Measurements from ENCODE around the gene ITFG2. TPM values are rescaled to one million over a fixed set of nuclear protein-coding genes. Genes with fewer than 3 reads are reported as not detected.
A peak's percentile ranks its signal among the peaks of the same experiment; 100 is the strongest.

Gene ITFG2
- total RNA-seq, 1 experiment from 2014 or later = 41.6 TPM

DNA sequence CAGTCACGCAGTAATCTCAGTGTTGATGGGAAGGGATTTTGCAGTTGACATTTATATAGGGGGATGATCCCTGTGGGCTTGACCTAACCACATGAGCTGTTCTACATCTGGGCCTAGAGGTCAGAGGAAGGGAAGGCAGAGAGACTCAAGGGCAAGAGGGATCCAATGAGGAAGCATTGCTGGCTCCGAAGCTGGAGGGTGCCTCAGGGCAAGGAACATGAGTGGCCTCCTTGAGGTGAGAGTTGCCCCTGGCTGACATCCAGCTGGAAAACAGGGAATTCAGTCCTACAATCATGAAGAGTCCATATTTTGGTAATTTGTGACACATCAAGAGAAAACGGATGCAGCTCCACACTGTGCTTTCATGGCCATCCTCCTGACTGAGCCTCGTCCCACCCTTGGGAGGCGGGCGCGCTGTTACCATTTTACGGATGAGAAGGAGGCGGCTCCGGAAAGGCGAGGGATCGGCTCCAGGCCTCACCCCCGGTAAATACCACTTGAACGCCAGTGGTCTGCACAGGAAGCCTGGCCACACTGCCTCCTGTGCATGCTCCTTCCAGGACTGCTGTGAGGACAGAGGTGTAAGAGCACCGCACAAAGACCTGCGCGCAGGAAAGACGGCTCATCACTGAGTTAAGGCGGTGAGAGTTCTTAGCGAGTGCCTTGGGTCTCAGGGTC is 36.2 kb upstream of the ITFG2 start:
- H4K20me1 ChIP-seq (ENCODE audit: control insufficient read depth, insufficient read depth, insufficient read length) = no peaks in the 10 kb centered on the region
- H3K23me2 ChIP-seq (ENCODE audit: insufficient read length, low read depth, low read length, poor library complexity, severe bottlenecking) = no peaks in the 10 kb centered on the region
- no peak overlapping the region for H3K9ac ChIP-seq (ENCODE audit: extremely low read depth, insufficient read length, low read length)
- no peaks in the 10 kb centered on the region for H3K9me3 Mint-ChIP-seq
- H3K27me3 Mint-ChIP-seq (ENCODE audit: low read depth) = no peaks in the 10 kb centered on the region; the same call in 1 of the 2 replicates
- no peak overlapping the region for H3K14ac ChIP-seq (ENCODE audit: insufficient read depth, low read length)
- no peak overlapping the region for H3K27ac ChIP-seq (ENCODE audit: insufficient read length, low read depth, low read length)
- no peak overlapping the region for H3K4me2 ChIP-seq (ENCODE audit: insufficient read depth, insufficient read length, low read length)
- H4K5ac ChIP-seq (ENCODE audit: insufficient read length, low read depth, low read length) = no peak overlapping the region
- H3K27me3 ChIP-seq (ENCODE audit: insufficient read depth, low read length) = no peaks in the 10 kb centered on the region
- H3K23ac ChIP-seq (ENCODE audit: insufficient read length, low read depth, low read length) = no peak overlapping the region
- no peak overlapping the region for H2BK20ac ChIP-seq (ENCODE audit: low read depth, low read length, poor library complexity, severe bottlenecking)
- no peak overlapping the region for H4K8ac ChIP-seq (replicated peaks; ENCODE audit: insufficient read length, low read depth, low read length)
- peaks cover 17% of the 10 kb centered on the region; the same call in 1 of the 2 replicates for H3K4me1 ChIP-seq (ENCODE audit: insufficient read depth, low read length)
- H2BK15ac ChIP-seq (ENCODE audit: low read depth, low read length) = no peak overlapping the region
- H3K4me1 Mint-ChIP-seq = peaks cover 30 to 42% of the 10 kb centered on the region in 2 experiments
- peak overlapping the region in 1 of 3 experiments; percentile 53; a peak in 1 of 7 replicates for H3K27ac Mint-ChIP-seq
- H4K91ac ChIP-seq (ENCODE audit: insufficient read length, low read depth, low read length) = no peak overlapping the region
- no peak overlapping the region for H3T11ph ChIP-seq (ENCODE audit: low read length)
- no peak overlapping the region for H3K4ac ChIP-seq (ENCODE audit: low read depth, low read length)
- no peak overlapping the region for H3K56ac ChIP-seq (ENCODE audit: insufficient read length, low read depth, low read length)
- peak; percentile 22 for DNase-seq
- H3K79me1 ChIP-seq (ENCODE audit: insufficient read depth, low read depth, low read length, poor library complexity, severe bottlenecking) = no peaks in the 10 kb centered on the region
- no peak overlapping the region for H2BK120ac ChIP-seq (ENCODE audit: low read depth, low read length, poor library complexity, severe bottlenecking)
- H3K9me3 ChIP-seq (ENCODE audit: control insufficient read depth, low read depth, low read length) = no peaks in the 10 kb centered on the region
- no peak overlapping the region for H3K4me3 Mint-ChIP-seq
- H2AFZ ChIP-seq (ENCODE audit: low read length) = no peak overlapping the region
- WGBS (ENCODE audit: extremely low coverage, insufficient read length, low lambda C conversion rate) = no CpG with 5 or more reads among the region's 20 CpGs
- no peaks in the 10 kb centered on the region for H3K79me2 ChIP-seq (ENCODE audit: insufficient read depth, low read length)
- TF ChIP-seq, protein P1, sequence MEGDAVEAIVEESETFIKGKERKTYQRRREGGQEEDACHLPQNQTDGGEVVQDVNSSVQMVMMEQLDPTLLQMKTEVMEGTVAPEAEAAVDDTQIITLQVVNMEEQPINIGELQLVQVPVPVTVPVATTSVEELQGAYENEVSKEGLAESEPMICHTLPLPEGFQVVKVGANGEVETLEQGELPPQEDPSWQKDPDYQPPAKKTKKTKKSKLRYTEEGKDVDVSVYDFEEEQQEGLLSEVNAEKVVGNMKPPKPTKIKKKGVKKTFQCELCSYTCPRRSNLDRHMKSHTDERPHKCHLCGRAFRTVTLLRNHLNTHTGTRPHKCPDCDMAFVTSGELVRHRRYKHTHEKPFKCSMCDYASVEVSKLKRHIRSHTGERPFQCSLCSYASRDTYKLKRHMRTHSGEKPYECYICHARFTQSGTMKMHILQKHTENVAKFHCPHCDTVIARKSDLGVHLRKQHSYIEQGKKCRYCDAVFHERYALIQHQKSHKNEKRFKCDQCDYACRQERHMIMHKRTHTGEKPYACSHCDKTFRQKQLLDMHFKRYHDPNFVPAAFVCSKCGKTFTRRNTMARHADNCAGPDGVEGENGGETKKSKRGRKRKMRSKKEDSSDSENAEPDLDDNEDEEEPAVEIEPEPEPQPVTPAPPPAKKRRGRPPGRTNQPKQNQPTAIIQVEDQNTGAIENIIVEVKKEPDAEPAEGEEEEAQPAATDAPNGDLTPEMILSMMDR (conservative IDR thresholded peaks at IDR 0.05) = no peak
- no peaks in the 10 kb centered on the region for H3K36me3 Mint-ChIP-seq (ENCODE audit: insufficient read depth in 1 of 3, low read depth in 3 of 3)
- H3K18ac ChIP-seq (ENCODE audit: insufficient read length, low read depth, low read length) = no peak overlapping the region
- H2AK5ac ChIP-seq (ENCODE audit: insufficient read length, low read length) = no peak overlapping the region
- no peak overlapping the region for H2BK5ac ChIP-seq (ENCODE audit: insufficient read length, low read length)
- H2BK12ac ChIP-seq (ENCODE audit: insufficient read length, low read depth, low read length) = no peak overlapping the region
